ENCODE results near the gene SELENON. TPM values are rescaled to one million over a fixed set of nuclear protein-coding genes. Genes with fewer than 3 reads are reported as not detected.

Gene SELENON
- total and polyA plus RNA-seq, 4 donors, result 35.9 to 88.8 (median 48.3) TPM

GRCh38 chr1:25787760-25788166 lies 12.2 kb upstream of the SELENON start:
- Histone ChIP-seq H3K36me3 (ENCODE audit: control insufficient read depth in 4 of 4, insufficient read depth in 4 of 4, low read length in 4 of 4) (peaks cover 0 to 5% (median 0%) of the 10 kb centered on the region in 4 donors), H3K9ac (ENCODE audit: insufficient read depth in 1 of 2, low read length in 2 of 2) (no peak overlapping the region), H3K27me3 (ENCODE audit: control insufficient read depth in 3 of 3, insufficient read depth in 3 of 3, low read length in 2 of 3) (no peaks in the 10 kb centered on the region), H3K9me3 (ENCODE audit: control insufficient read depth in 4 of 4, insufficient read depth in 3 of 4, low read length in 3 of 4) (no peaks in the 10 kb centered on the region), H3K27ac (ENCODE audit: low read depth in 1 of 2, low read length in 1 of 2) (no peak overlapping the region), H3K4me3 (no peak overlapping the region), H3K4me1 (ENCODE audit: control insufficient read depth in 5 of 5, insufficient read depth in 5 of 5, low read length in 5 of 5) (peaks cover 0 to 4% (median 0%) of the 10 kb centered on the region in 5 donors)
- no peak for DNase-seq
- 89 to 95% methylated on average over 5 of the region's 5 CpGs for WGBS, 2 donors
- no peak for ATAC-seq (ENCODE audit: insufficient read depth, low FRiP score)
- no peak for TF ChIP-seq CTCF (IDR thresholded peaks at IDR 0.05; ENCODE audit: control extremely low read depth, extremely low read depth)

GRCh38 chr1:25790472-25790871 lies 9.5 kb upstream of the SELENON start:
- WGBS, 2 donors, result 89 to 96% methylated on average over 6 of the region's 6 CpGs
- no peak for DNase-seq

GRCh38 chr1:25792115-25792514 lies 7.9 kb upstream of the SELENON start:
- H3K9ac ChIP-seq (ENCODE audit: insufficient read depth in 1 of 2, low read length in 2 of 2), result no peak overlapping the region
- H3K27ac ChIP-seq (ENCODE audit: low read depth in 1 of 2, low read length in 1 of 2), result no peak overlapping the region
- 69 to 72% methylated on average over 4 of the region's 4 CpGs for WGBS, 2 donors
- no peak for DNase-seq
- TF ChIP-seq CTCF (IDR thresholded peaks at IDR 0.05; ENCODE audit: control extremely low read depth, extremely low read depth), result no peak
- no peaks in the 10 kb centered on the region for H3K27me3 ChIP-seq (ENCODE audit: control insufficient read depth in 3 of 3, insufficient read depth in 3 of 3, low read length in 2 of 3)
- peaks cover 0 to 4% (median 0%) of the 10 kb centered on the region in 4 donors for H3K36me3 ChIP-seq (ENCODE audit: control insufficient read depth in 4 of 4, insufficient read depth in 4 of 4, low read length in 4 of 4)
- H3K9me3 ChIP-seq (ENCODE audit: control insufficient read depth in 4 of 4, insufficient read depth in 3 of 4, low read length in 3 of 4), result no peaks in the 10 kb centered on the region
- no peak overlapping the region for H3K4me3 ChIP-seq
- no peak for ATAC-seq (ENCODE audit: insufficient read depth, low FRiP score)
- H3K4me1 ChIP-seq (ENCODE audit: control insufficient read depth in 5 of 5, insufficient read depth in 5 of 5, low read length in 5 of 5), result no peaks in the 10 kb centered on the region

More at GRCh38 chr1:25790472-25790871, 9.5 kb upstream of the SELENON start:
- no peak for ATAC-seq (ENCODE audit: insufficient read depth, low FRiP score)
- Histone ChIP-seq H3K9me3 (ENCODE audit: control insufficient read depth in 4 of 4, insufficient read depth in 3 of 4, low read length in 3 of 4) (no peaks in the 10 kb centered on the region), H3K4me3 (no peak overlapping the region), H3K9ac (ENCODE audit: insufficient read depth in 1 of 2, low read length in 2 of 2) (no peak overlapping the region), H3K27ac (ENCODE audit: low read depth in 1 of 2, low read length in 1 of 2) (no peak overlapping the region), H3K4me1 (ENCODE audit: control insufficient read depth in 5 of 5, insufficient read depth in 5 of 5, low read length in 5 of 5) (peaks cover 0 to 4% (median 0%) of the 10 kb centered on the region in 5 donors), H3K27me3 (ENCODE audit: control insufficient read depth in 3 of 3, insufficient read depth in 3 of 3, low read length in 2 of 3) (no peaks in the 10 kb centered on the region), H3K36me3 (ENCODE audit: control insufficient read depth in 4 of 4, insufficient read depth in 4 of 4, low read length in 4 of 4) (peaks cover 0 to 4% (median 0%) of the 10 kb centered on the region in 4 donors)
- no peak for TF ChIP-seq CTCF (IDR thresholded peaks at IDR 0.05; ENCODE audit: control extremely low read depth, extremely low read depth)

GRCh38 chr1:25793585-25794170 lies 6.3 kb upstream of the SELENON start:
- no peak overlapping the region for H3K9ac ChIP-seq (ENCODE audit: insufficient read depth in 1 of 2, low read length in 2 of 2)
- peaks cover 0 to 1% (median 0%) of the 10 kb centered on the region in 4 donors for H3K36me3 ChIP-seq (ENCODE audit: control insufficient read depth in 4 of 4, insufficient read depth in 4 of 4, low read length in 4 of 4)
- no peak overlapping the region for H3K4me3 ChIP-seq
- ATAC-seq (ENCODE audit: insufficient read depth, low FRiP score) (no peak), DNase-seq (no peak)
- no peak for TF ChIP-seq CTCF (IDR thresholded peaks at IDR 0.05; ENCODE audit: control extremely low read depth, extremely low read depth)
- H3K27me3 ChIP-seq (ENCODE audit: control insufficient read depth in 3 of 3, insufficient read depth in 3 of 3, low read length in 2 of 3), result no peaks in the 10 kb centered on the region
- 69 to 76% methylated on average over 7 of the region's 7 CpGs for WGBS, 2 donors
- no peak overlapping the region for H3K27ac ChIP-seq (ENCODE audit: low read depth in 1 of 2, low read length in 1 of 2)
- H3K4me1 ChIP-seq (ENCODE audit: control insufficient read depth in 5 of 5, insufficient read depth in 5 of 5, low read length in 5 of 5), result peaks cover 0 to 2% (median 0%) of the 10 kb centered on the region in 5 donors
- H3K9me3 ChIP-seq (ENCODE audit: control insufficient read depth in 4 of 4, insufficient read depth in 3 of 4, low read length in 3 of 4), result no peaks in the 10 kb centered on the region
